PFSK-1 (cell line): ENCODE data around the gene FGD6.

ENCODE experiments used
- POLR2AphosphoS5 ChIP-seq: IDR thresholded peaks from 2 replicates; pipeline ENCODE4 v1.6.1; 2012; ENCODE audit warnings: low read depth, mild to moderate bottlenecking, control low read depth, low read length, moderate library complexity
- REST ChIP-seq, 2 experiments: IDR thresholded peaks; 2 replicates each; pipeline versions ENCODE4 v1.6.1 to v1.8.0; 2011 to 2012; ENCODE audit warnings: low read depth in 2 of 2, low read length in 2 of 2, control low read depth in 1 of 2, inconsistent platforms in 1 of 2, mild to moderate bottlenecking in 1 of 2, moderate library complexity in 1 of 2; ENCODE audit not compliant: insufficient read depth in 1 of 2
- SIN3A ChIP-seq: IDR thresholded peaks from 2 replicates; pipeline ENCODE4 v1.6.1; 2012; ENCODE audit warnings: mild to moderate bottlenecking, low read length, moderate library complexity, borderline replicate concordance; ENCODE audit not compliant: insufficient read depth
- TAF1 ChIP-seq: IDR thresholded peaks from 2 replicates; pipeline ENCODE4 v1.6.1; 2012; ENCODE audit warnings: low read length, control low read depth, borderline replicate concordance; ENCODE audit not compliant: insufficient read depth

- TF ChIP-seq TAF1 (no peak), SIN3A (no peak), POLR2AphosphoS5 (no peak), REST (IDR thresholded peaks at IDR 0.05; ENCODE audit: insufficient read depth in 1 of 2, low read depth in 2 of 2, low read length in 2 of 2) (no peak)
These were observed 14.4 kb downstream of the FGD6 start for GRCh38 chr12:95202691-95203486.
